CD8-positive, alpha-beta memory T cell (primary cell): Measurements from ENCODE around the gene MFAP2. TPM values are rescaled to one million over a fixed set of nuclear protein-coding genes. Genes with fewer than 3 reads are reported as not detected.
A peak's percentile ranks its signal among the peaks of the same experiment; 100 is the strongest.

ENCODE experiments used
- CTCF ChIA-PET: fragments of 350-600 bp; sonication (Branson Sonifier 250); formaldehyde crosslinking; loops from one replicate; lab custom pipeline; 2021; ENCODE audit warnings: antibody characterized with exemption; lab: Charles Lee
- POLR2A ChIA-PET: fragments of 350-600 bp; sonication (Branson Sonifier 250); formaldehyde crosslinking; loops from one replicate; lab custom pipeline; 2021; ENCODE audit warnings: antibody characterized with exemption; lab: Charles Lee
- DNase-seq, 5 donors: peaks; one replicate each; pipeline versions ENCODE4 v3.0.0 to v3.0.0-alpha.2; 2020 to 2022; ENCODE audit warnings: mixed read lengths in 1 of 5
- H3K27ac ChIP-seq: one replicate; pipeline ENCODE4 v1.7.0; 2013; ENCODE audit warnings: low read depth, mild to moderate bottlenecking, low read length, moderate library complexity
- H3K27me3 ChIP-seq: 2 replicates; pipeline ENCODE4 v1.7.0; 2013; ENCODE audit warnings: low read length, mild to moderate bottlenecking; ENCODE audit not compliant: insufficient read depth, poor library complexity, severe bottlenecking
- H3K36me3 ChIP-seq: 2 replicates; pipeline ENCODE4 v1.7.0; 2013; ENCODE audit warnings: mild to moderate bottlenecking, low read length, moderate library complexity; ENCODE audit not compliant: insufficient read depth
- H3K4me1 ChIP-seq: 2 replicates; pipeline ENCODE4 v1.7.0; 2013; ENCODE audit warnings: mild to moderate bottlenecking, low read length, moderate library complexity; ENCODE audit not compliant: insufficient read depth
- H3K4me3 ChIP-seq: 2 replicates; pipeline ENCODE4 v1.7.0; 2013; ENCODE audit warnings: mild to moderate bottlenecking, low read length
- H3K9me3 ChIP-seq: 2 replicates; pipeline ENCODE4 v1.7.0; 2013; ENCODE audit warnings: mild to moderate bottlenecking, low read length
- H3K27ac Mint-ChIP-seq, 8 donors: one replicate each; pipeline ENCODE4 v1.8.0; 2020 to 2021; ENCODE audit warnings: mixed read lengths in 8 of 8, mild to moderate bottlenecking in 6 of 8, inconsistent platforms in 3 of 8, moderate library complexity in 3 of 8
- H3K27me3 Mint-ChIP-seq, 2 donors: one replicate each; pipeline ENCODE4 v1.8.0; 2020 to 2021; ENCODE audit warnings: mixed read lengths in 2 of 2, mild to moderate bottlenecking in 1 of 2, moderate library complexity in 1 of 2
- H3K36me3 Mint-ChIP-seq, 3 donors: one replicate each; pipeline ENCODE4 v1.8.0; 2020 to 2021; ENCODE audit warnings: mixed read lengths in 3 of 3, inconsistent platforms in 1 of 3, mild to moderate bottlenecking in 1 of 3
- H3K4me1 Mint-ChIP-seq, 3 donors: one replicate each; pipeline ENCODE4 v1.8.0; 2020 to 2021; ENCODE audit warnings: mixed read lengths in 3 of 3, inconsistent platforms in 1 of 3, mild to moderate bottlenecking in 1 of 3
- H3K4me3 Mint-ChIP-seq, 7 donors: one replicate each; pipeline ENCODE4 v1.8.0; 2020 to 2021; ENCODE audit warnings: mixed read lengths in 7 of 7, mild to moderate bottlenecking in 6 of 7, moderate library complexity in 4 of 7, inconsistent platforms in 2 of 7
- H3K9me3 Mint-ChIP-seq, 5 donors: one replicate each; pipeline ENCODE4 v1.8.0; 2020 to 2022; ENCODE audit warnings: mixed read lengths in 5 of 5, mild to moderate bottlenecking in 3 of 5, moderate library complexity in 2 of 5, inconsistent platforms in 1 of 5
- polyA plus RNA-seq: library from polyadenylated mRNA; unstranded; fragments of 300-500 nt; fragmentation: Illumina TruSeq; gene quantifications from one replicate; pipeline ENCODE4 v1.2.3, GENCODE V29; 2021
- total RNA-seq, 2 experiments: library from RNA; stranded (reverse); gene quantifications; one replicate each; pipeline ENCODE4 v1.2.3, GENCODE V29; 2021

MFAP2 gene
- total and polyA plus RNA-seq, 3 experiments from 2014 or later = 0.39 TPM; not detected in 2

DNA sequence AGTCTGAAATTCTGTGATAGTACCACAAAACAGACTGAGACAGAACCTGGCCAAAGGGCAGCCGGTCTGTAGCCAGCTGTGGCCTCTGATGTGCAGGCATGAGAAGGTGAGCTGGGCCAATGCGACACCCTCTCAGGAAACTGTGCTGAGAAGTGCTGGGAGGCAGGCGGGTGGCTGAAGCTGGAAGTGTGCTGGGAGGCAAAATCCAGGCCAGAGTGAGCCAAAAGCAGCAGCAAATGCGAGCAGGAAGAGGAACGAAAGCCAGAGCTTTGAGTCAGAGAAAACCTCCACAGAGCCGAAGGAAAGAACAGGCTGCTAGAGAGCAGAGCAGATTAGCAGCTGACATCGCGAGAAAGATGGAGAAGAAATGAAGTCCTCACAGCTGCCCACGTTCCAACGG, 41.5 kb upstream of the MFAP2 start:
- Mint-ChIP-seq H3K27me3 (no peaks in the 10 kb centered on the region), H3K4me3 (no peak overlapping the region), H3K36me3 (peaks cover 0 to 84% (median 30%) of the 10 kb centered on the region in 3 donors), H3K4me1 (no peaks in the 10 kb centered on the region), H3K9me3 (no peaks in the 10 kb centered on the region), H3K27ac (peak overlapping the region in 2 of 8 donors; percentile 29 to 42)
- Histone ChIP-seq H3K36me3 (peaks cover 64% of the 10 kb centered on the region), H3K4me1 (no peaks in the 10 kb centered on the region), H3K9me3 (no peaks in the 10 kb centered on the region), H3K27me3 (no peaks in the 10 kb centered on the region), H3K4me3 (no peak overlapping the region), H3K27ac (no peak overlapping the region)
- POLR2A ChIA-PET = no interaction called here
- no peak for DNase-seq
- CTCF ChIA-PET = no interaction called here

DNA sequence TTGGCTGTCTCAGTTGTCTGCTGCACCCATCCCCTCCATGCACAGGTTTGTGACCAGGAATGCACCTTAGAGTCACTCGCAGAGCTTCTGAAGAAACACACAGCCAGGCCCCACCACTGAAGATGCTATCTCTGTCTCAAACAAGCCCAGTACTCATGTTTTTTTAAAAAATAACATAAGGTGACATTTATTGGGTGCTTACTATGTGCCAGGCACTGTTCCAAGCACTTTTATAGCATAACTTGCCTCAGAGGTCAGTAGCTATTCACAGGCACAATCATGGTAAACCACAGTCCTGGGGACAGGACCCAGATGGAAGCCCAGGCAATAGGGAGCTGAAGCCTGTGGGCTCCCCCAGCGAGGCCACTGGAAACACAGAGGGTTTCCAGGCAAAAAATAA, 40.1 kb upstream of the MFAP2 start:
- H3K27me3 Mint-ChIP-seq = no peaks in the 10 kb centered on the region
- Histone ChIP-seq H3K27me3 (no peaks in the 10 kb centered on the region), H3K4me1 (no peaks in the 10 kb centered on the region), H3K36me3 (peaks cover 57% of the 10 kb centered on the region), H3K4me3 (no peak overlapping the region), H3K9me3 (no peaks in the 10 kb centered on the region), H3K27ac (no peak overlapping the region)
- DNase-seq = no peak
- peak overlapping the region in 1 of 8 donors; percentile 46 for H3K27ac Mint-ChIP-seq
- POLR2A ChIA-PET = no interaction called here
- H3K4me3 Mint-ChIP-seq = no peak overlapping the region
- H3K4me1 Mint-ChIP-seq = no peaks in the 10 kb centered on the region
- H3K9me3 Mint-ChIP-seq = no peaks in the 10 kb centered on the region
- peaks cover 0 to 76% (median 30%) of the 10 kb centered on the region in 3 donors for H3K36me3 Mint-ChIP-seq
- CTCF ChIA-PET = interaction anchor here (1.0 kb wide), 1 partner anchor 60 kb away, joined by 4 read pairs; no protein-coding TSS in a partner anchor

DNA sequence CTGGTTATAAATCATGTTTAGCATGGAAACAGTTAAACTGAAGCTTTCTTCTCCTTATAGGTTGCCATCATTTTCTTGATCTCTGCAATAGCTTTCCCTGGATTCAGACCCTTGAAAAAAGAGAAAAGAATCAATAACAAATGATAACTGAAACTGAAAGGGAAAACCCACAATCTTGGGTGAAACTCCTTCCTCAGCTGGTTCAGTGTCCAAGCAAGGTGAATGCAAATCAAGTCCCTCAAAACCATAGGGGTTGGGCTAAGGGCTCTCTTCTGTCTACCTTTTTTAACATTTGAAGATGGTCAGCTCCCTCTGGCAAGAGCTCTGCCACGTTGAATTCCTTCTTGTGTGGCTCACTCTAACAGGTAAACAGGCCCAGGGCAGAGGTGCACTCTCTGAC, 38.4 kb upstream of the MFAP2 start:
- Histone ChIP-seq H3K27ac (no peak overlapping the region), H3K4me3 (no peak overlapping the region), H3K27me3 (no peaks in the 10 kb centered on the region), H3K36me3 (peaks cover 47% of the 10 kb centered on the region), H3K4me1 (no peaks in the 10 kb centered on the region), H3K9me3 (no peaks in the 10 kb centered on the region)
- peaks cover 0 to 64% (median 22%) of the 10 kb centered on the region in 3 donors for H3K36me3 Mint-ChIP-seq
- no peaks in the 10 kb centered on the region for H3K9me3 Mint-ChIP-seq
- DNase-seq = no peak
- H3K27me3 Mint-ChIP-seq = no peaks in the 10 kb centered on the region
- H3K27ac Mint-ChIP-seq = peak overlapping the region in 6 of 8 donors; percentile 19 to 87 (median 67)
- H3K4me3 Mint-ChIP-seq = no peak overlapping the region
- no peaks in the 10 kb centered on the region for H3K4me1 Mint-ChIP-seq
- CTCF ChIA-PET = interaction anchor here (1.2 to 1.5 kb wide), 2 partner anchors 15 to 67 kb away, joined by 3 read pairs; no protein-coding TSS in a partner anchor
- POLR2A ChIA-PET = no interaction called here

DNA sequence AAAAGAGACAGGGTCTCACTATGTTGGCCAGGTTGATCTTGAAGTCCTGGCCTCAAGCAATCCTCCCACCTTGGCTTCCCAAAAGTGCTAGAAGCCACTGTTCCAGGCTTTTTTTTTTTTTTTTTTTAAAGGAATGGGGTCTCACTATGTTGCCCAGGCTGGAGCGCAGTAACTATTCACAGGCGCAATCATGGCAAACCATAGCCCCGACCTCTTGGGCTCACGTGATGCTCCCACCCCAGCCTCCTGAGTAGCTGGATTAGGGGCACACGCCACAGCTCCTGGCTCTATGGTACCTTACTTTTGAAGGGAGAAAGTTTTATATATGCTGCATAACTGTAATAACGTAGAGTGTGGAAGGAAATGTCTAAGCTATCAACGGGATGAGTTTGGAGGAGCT, 37.0 kb upstream of the MFAP2 start:
- Histone ChIP-seq H3K27me3 (no peaks in the 10 kb centered on the region), H3K4me1 (no peaks in the 10 kb centered on the region), H3K36me3 (peaks cover 35% of the 10 kb centered on the region), H3K9me3 (no peaks in the 10 kb centered on the region), H3K4me3 (no peak overlapping the region), H3K27ac (no peak overlapping the region)
- Mint-ChIP-seq H3K4me1 (no peaks in the 10 kb centered on the region), H3K4me3 (no peak overlapping the region), H3K9me3 (no peaks in the 10 kb centered on the region), H3K27ac (no peak overlapping the region), H3K36me3 (peaks cover 0 to 49% (median 13%) of the 10 kb centered on the region in 3 donors), H3K27me3 (no peaks in the 10 kb centered on the region)
- DNase-seq = no peak
- ChIA-PET POLR2A (interaction anchor here (0.7 kb wide), 1 partner anchor 80 kb away, joined by 15 read pairs; no protein-coding TSS in a partner anchor), CTCF (no interaction called here)

DNA sequence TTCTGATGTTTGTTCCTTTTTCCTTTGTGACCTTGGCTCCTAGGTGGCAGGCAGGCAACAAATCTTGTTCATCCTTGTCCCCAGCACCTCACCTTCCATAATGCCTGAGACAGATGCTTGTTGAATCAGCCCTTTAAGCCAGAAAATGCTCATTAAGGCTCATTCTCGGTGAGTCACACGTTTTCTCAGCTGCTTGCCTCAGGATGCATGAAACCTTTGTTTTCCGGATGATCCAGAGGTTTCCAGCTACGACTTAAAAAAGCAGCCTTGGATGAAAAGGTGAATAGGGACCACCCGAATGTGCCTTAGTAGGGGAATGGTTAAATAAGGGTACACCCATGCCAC, 35.9 kb upstream of the MFAP2 start:
- Histone ChIP-seq H3K4me3 (no peak overlapping the region), H3K9me3 (no peaks in the 10 kb centered on the region), H3K36me3 (peaks cover 26% of the 10 kb centered on the region), H3K27ac (no peak overlapping the region), H3K27me3 (no peaks in the 10 kb centered on the region), H3K4me1 (peaks cover 5% of the 10 kb centered on the region)
- ChIA-PET POLR2A (no interaction called here), CTCF (interaction anchor here (0.6 kb wide), 1 partner anchor 455 kb away, joined by 3 read pairs; no protein-coding TSS in a partner anchor)
- Mint-ChIP-seq H3K36me3 (peaks cover 0 to 39% (median 13%) of the 10 kb centered on the region in 3 donors), H3K4me3 (no peak overlapping the region), H3K4me1 (peaks cover 3 to 5% (median 5%) of the 10 kb centered on the region in 3 donors), H3K27ac (peak overlapping the region in 2 of 8 donors; percentile 17 to 72), H3K27me3 (no peaks in the 10 kb centered on the region), H3K9me3 (no peaks in the 10 kb centered on the region)
- no peak for DNase-seq

DNA sequence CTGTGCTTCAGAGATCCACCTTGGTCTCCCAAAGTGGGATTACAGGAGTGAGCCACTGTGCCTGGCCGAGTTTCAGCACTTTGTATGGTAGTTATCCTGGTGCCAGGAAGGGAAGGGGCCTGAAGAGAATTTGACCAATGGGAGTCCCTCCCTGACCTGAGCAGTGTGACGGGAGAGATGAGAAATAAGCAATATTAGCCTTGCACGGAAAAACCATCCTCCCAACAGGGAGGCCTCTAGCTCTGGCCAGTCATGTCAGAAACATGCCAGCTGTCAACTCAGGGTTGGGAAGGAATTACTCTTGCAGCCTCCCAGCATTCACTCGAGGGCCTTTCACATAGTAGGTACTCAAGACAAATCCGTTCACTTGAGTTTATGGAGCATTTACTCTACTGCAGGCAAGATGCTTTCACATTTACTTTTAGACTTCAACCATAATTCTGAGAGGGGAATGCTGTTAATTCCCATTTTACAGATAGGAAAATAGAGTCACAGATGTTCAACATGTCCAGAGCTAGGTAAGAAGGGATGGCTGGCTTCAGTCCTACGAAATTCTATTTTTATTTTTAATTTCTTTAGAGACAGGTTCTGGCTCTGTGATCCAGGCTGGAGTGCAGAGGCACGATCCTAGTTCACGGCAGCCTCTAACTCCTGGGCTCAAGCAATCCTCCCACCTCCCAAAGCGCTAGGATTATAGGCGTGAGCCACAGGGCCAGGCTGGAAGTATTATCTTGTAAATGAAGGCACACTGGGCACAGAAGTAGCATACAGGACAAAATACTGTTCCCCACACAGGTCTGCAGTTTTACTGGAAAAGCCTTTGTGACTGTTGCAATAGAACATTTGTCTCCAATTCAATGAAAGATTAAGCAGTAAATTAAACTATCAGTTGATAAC, 34.5 kb upstream of the MFAP2 start:
- H3K4me3 ChIP-seq = no peak overlapping the region
- H3K9me3 Mint-ChIP-seq = no peaks in the 10 kb centered on the region
- POLR2A ChIA-PET = no interaction called here
- no peaks in the 10 kb centered on the region for H3K27me3 Mint-ChIP-seq
- no peak for DNase-seq
- no peaks in the 10 kb centered on the region for H3K27me3 ChIP-seq
- H3K27ac Mint-ChIP-seq = no peak overlapping the region
- peaks cover 17% of the 10 kb centered on the region for H3K4me1 ChIP-seq
- peaks cover 12% of the 10 kb centered on the region for H3K36me3 ChIP-seq
- H3K4me1 Mint-ChIP-seq = peaks cover 14 to 18% (median 15%) of the 10 kb centered on the region in 3 donors
- H3K4me3 Mint-ChIP-seq = peak overlapping the region in 1 of 7 donors; percentile 32
- CTCF ChIA-PET = no interaction called here
- H3K9me3 ChIP-seq = no peaks in the 10 kb centered on the region
- no peak overlapping the region for H3K27ac ChIP-seq
- H3K36me3 Mint-ChIP-seq = peaks cover 0 to 27% (median 8%) of the 10 kb centered on the region in 3 donors

DNA sequence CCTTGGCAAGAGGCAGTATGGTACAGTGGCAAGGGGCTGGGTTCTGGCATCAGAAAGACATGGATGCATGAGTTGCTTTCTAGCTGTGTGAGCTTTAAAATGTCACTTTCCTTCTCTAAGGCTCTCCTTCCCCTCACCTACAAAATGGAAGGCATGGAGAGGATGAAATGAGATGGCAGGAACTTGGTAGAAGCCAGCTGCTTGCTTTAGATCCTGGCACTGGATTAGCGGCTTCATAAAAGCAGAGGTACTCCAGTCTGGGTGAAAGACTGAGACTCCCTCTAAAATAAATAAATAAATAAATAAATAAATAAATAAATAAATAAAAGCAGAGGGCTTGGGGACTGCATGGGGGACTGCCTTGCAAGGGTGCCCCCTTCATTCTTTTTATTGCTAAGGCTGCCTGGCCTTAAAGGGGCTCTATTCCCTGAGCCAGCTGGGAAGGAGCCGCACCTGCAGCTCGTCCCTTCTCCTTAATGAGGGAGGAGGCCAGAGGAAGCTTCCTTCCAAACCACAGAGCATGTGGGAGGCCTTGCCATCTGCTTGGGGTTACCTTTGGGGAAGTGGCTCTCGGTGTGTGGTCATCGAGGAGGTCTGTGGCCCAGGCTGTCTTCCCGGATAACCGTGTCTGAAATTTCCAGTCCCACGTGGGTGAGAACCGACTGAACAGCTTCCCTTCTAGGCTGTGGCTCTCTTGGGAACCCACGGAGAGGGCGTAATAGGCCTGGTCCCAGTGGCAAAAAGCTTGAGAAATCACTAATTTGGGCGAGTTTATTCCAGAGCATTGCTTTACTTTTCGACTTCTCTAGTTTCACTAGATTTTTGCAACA, 33.3 kb upstream of the MFAP2 start:
- H3K4me1 Mint-ChIP-seq = peaks cover 15 to 24% (median 19%) of the 10 kb centered on the region in 3 donors
- H3K27ac Mint-ChIP-seq = no peak overlapping the region
- peak overlapping the region in 3 of 7 donors; percentile 19 to 84 (median 50) for H3K4me3 Mint-ChIP-seq
- Histone ChIP-seq H3K27ac (no peak overlapping the region), H3K36me3 (peaks cover under 1% of the 10 kb centered on the region), H3K4me1 (peaks cover 17% of the 10 kb centered on the region), H3K27me3 (no peaks in the 10 kb centered on the region), H3K4me3 (no peak overlapping the region), H3K9me3 (no peaks in the 10 kb centered on the region)
- H3K9me3 Mint-ChIP-seq = no peaks in the 10 kb centered on the region
- CTCF ChIA-PET = interaction anchor here (1.4 kb wide), 1 partner anchor 53 kb away, joined by 4 read pairs; no protein-coding TSS in a partner anchor
- H3K36me3 Mint-ChIP-seq = peaks cover 0 to 15% (median 0%) of the 10 kb centered on the region in 3 donors
- POLR2A ChIA-PET = no interaction called here
- DNase-seq = no peak
- no peaks in the 10 kb centered on the region for H3K27me3 Mint-ChIP-seq
